Activated T-cell treated with anti-CD3 and anti-CD28 coated beads, Interleukin-2, amount 50 U/mL, for 48 hours (primary cell): ENCODE data around the gene ZNRF1.
A peak's percentile ranks its signal among the peaks of the same experiment; 100 is the strongest.

Source experiments
- DNase-seq, 2 experiments: peaks; one replicate each; pipeline ENCODE4 v3.0.0-alpha.2; 2020

Gene ZNRF1

DNA sequence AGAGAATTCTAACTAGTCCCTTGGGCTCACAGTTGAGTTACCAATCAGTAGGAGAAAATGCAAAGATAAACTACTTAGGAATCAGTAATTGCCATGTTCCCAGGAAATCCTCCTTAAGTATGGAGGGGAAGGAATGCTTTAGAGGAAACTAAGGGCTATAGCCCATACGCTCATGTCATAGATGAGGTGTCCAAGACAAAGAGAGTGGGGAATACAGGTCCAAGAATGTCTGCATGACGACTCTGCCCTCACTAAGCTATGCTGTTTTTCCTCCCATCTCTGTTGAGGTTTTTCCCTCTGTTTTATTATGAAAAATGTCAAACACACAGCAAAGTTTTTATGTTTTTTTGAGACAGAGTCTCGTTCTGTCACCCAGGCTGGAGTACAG is 101.8 kb downstream of the ZNRF1 start:
- DNase-seq: no peak

- no peak for DNase-seq
Observed at GRCh38 chr16:75101635-75102034, 102.8 kb downstream of the ZNRF1 start.

- no peak for DNase-seq
Observed at GRCh38 chr16:75102595-75102994, 103.8 kb downstream of the ZNRF1 start.

DNA sequence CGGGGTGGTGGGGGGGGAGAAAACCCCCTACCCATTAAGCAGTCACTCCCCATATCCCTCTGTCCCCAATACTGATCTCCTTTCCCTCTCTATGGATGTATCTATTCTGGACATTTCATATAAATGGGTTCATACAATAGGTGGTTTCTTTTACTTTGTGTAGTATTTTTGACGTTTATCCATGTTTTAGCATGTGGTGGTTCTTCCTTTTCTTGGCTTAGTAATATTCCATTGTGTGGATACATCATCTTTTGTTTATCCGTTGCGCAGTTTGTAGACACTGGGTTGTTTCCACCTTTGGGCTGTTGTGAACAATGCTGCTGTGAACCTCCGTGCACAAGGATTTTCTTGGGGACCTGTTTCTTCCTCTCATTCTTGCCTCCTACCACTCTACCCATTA is 105.2 kb downstream of the ZNRF1 start:
- no peak for DNase-seq

DNA sequence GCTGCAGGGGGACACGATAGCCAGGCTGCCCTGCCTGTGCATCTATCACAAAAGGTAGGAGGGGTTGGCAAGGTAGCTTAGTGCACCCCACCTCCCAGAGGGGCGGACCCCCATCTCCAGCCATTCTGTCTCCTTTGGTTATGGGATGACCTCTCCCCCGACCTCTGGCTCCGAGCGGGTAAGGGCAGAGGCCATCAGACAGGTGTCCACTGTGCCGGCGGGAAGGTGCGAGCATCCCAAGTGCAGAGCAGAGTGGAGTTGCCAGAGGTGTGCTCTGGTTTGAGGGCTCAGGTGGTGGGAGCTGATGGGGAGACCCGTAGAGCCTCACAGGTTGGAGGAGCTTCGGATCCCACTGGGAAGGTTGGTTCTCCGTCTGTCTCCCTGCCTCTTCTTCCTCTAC is 106.0 kb downstream of the ZNRF1 start:
- DNase-seq: no peak

GRCh38 chr16:75105306-75106061 is 106.7 kb downstream of the ZNRF1 start:
- DNase-seq: no peak

GRCh38 chr16:75106351-75107274 is 107.8 kb downstream of the ZNRF1 start:
- DNase-seq: no peak

- DNase-seq: no peak
Observed at GRCh38 chr16:75107505-75107904, 108.7 kb downstream of the ZNRF1 start.

DNA sequence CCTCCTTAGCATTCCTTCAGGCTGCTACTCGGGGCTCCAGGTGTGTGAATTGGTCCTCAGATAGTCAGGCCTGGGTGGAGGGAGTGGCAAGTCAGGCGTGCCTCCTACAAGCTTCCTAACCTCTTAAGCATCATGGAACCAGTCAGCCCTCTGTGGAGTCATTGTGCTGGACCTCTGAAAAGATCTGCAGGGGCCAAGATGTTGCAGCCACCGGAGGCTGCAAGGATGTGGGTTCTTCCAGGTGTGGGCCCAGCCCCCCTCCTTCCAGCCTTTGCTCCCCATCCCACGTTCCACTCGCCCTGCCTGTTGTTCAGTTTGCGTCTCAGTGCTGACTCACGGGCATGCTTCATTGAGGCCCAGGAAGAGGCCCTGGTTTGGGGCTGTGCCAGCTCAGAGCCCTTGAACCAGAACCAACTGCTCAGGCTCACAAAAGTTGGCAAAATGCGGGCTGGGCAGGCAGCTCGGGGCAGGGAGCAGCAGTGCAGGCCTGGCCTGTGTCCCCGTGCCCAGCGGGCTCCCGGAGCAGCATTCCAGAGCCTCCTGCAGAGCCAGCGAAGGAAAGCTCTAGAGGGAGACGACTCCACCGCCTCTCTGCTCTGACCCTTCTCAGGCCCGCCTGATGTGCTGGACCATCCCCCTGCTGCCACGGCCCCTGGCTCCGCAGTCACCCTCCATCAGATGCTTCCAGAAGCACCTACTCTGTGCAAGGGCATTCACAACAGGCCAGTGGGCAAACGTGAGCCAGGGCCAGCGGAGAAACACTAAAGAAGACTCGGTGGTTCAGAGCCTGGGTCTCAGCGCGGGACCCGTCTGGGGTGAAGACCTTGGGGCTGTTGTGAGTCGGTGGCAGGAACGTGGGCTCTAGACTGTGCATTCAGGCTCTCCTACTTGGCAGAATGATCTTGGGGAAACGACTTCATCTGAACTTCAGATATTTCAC is 110.2 kb downstream of the ZNRF1 start:
- DNase-seq: peak; percentile 88 to 90

GRCh38 chr16:75109732-75110243 is 111.0 kb downstream of the ZNRF1 start:
- peak in 1 of 2 experiments; percentile 53 for DNase-seq

GRCh38 chr16:75110637-75111513 is 112.1 kb downstream of the ZNRF1 start:
- peak; percentile 91 to 94 for DNase-seq

- no peak for DNase-seq
Observed at GRCh38 chr16:75111514-75111940, 112.7 kb downstream of the ZNRF1 start.

- DNase-seq: no peak
Observed at GRCh38 chr16:75111961-75112733, 113.3 kb downstream of the ZNRF1 start.

DNA sequence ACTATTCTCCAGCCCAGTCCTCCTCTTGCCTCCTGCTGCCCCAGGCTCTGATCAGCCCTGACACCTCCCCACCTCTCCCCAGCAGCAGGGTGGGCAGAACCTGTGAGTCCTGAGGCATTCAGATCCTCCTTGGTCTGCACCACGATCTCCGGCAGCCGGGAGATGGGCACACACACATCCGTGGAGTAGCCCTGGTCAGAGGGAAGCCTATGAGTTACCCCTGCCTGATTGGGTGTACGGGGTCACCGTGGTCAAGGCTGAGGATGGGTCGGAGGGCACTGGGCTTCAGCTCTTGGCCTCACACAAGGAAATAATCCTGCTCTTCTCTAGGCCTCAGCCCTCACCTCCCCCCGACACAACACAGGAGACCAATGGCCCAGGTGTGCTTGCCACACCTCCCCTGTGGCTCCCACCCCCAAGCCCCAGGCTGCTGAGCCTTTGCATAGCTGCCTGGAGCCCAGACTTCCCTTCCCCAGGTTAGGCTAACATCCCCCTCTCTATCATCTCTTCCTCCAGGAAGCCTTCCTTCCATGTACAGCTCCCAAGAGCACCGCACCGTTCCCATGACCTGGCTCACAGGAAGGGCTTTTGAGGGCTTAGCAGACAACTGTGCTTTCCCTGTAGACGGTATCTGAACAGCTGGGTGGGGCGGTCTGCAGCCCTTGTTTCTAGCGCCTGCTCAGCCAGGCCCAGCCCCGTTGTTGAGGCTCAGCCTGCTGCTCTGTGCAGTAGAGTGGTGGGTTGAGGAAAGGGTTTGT is 114.1 kb downstream of the ZNRF1 start:
- DNase-seq: no peak

DNA sequence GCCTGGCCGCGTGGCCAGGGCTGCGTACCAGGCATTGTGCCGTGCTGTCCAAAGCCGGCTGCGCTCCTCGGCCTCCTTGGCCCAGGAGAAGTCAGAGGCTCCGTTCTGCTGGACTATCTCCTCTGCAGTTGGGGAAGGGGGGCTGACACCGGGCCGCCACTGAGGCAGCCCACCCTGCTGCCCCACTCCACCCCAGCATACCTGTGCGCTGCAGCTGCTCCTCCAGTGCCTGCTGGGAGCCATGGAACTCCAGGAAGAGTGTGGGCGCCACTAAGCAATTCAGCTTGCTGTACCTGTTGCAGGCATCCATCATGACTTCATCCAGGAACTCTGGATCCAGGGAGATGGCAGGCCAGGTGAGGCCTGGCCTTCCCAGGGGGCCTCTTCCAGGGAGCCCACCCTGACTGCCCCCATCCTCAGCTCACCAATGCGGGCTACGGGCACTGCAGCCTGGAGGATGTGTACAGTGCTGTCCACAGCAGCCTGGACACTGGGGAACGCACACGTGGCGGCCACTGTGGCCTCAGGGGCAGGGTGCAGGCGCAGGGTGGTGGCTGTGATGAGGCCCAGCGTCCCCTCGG is 114.8 kb downstream of the ZNRF1 start:
- no peak for DNase-seq

DNA sequence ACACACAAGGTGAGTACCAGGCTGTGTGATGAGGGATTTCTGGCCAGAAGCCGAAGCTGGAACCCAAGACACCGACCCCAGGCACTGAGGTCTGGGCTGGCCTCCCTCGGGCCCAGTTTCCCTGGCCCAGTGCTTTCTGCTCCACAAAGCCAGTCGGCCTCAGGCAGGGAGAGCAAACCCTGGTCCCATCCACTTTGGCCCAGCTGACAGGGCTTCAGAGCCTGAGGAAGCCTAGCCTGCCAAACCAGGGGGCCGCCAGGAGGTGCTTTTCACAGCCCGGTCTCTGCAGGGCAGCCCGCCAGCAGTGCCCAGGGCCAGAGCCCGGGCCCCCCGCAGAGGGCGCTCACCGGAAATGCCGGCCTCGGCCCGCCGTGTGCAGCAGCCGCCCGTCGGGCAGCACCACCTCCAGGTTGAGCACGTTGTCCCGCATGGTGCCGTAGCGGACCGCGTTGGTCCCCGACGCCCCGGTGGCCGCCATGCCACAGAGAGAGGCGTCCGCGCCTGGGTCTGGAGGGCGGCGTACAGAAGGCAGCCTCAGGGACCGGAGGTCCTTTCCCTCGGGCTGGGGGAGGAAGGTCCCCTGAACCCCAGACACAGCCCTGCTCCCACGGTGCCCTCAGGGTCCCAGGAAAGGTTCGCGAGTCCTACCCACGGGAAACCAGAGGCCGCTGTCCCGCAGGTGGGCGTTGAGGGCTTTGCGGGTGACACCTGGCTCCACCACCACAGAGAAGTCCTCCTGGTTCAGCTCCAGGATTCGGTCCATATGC is 115.5 kb downstream of the ZNRF1 start:
- no peak for DNase-seq

DNA sequence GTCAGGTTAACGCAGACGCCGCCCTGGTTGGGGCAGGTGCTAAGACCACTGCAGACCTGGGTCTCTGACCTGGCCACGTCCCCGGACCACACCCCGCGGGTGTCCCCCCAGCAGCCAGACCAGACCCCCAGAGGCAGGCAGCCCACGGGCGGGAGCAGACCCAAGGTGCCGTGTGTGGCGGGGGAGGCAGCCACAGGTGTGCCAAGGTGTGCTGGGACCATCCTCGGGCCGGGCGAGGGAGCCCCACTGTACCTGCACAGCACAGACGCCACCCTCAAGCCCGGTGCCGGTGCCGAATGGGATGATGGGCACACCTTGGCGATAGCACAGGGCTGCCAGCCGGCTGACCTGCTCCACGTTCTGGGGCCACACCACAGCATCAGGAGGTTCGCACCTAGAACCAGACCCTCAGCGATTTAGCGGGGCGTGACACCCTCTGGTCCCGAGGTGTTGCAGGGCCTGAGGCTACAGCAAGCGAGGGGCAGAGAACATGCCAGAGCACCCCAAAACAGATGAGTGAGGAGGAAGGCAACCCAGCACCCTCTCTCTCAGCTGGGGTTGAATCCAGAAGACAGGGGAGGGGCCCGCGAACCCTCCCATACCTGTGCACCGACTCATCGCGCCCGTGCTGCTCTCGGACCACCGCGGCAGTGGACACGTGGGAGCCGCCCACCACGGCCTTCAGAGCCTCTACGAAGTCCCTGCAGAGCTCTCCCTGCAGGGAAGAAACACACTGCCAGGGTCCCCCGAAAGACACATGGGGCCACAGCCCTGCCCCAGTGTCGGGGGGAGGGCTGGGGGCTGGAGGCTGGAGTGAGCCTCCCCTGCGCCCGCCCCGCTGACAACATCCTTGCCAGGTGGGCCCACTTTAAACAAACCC is 116.4 kb downstream of the ZNRF1 start:
- no peak for DNase-seq
